GM23338 (cell line): ENCODE results near the gene CTNND2. TPM values are rescaled to one million over a fixed set of nuclear protein-coding genes. Genes with fewer than 3 reads are reported as not detected.

ENCODE experiments used
- ATAC-seq: fragments of 200-7000 bp; cut with Tn5 transposase; 3 replicates; pipeline ENCODE4 v1.9.1; 2020
- DNase-seq: peaks from one replicate; pipeline ENCODE4 v3.0.0-alpha.2; 2015; ENCODE audit warnings: low spot score
- H2AFZ ChIP-seq: fragments of 200-600 bp; sonication (generic); 2 replicates; pipeline ENCODE4 v1.8.0; 2016; ENCODE audit warnings: antibody characterized with exemption, mild to moderate bottlenecking, moderate library complexity
- H3F3A ChIP-seq: fragments of 200-600 bp; sonication (generic); replicated peaks from 2 replicates; pipeline ENCODE4 v1.8.0; 2017; ENCODE audit warnings: antibody characterized with exemption, mixed run types, low read depth
- H3K27ac ChIP-seq: fragments of 200-600 bp; sonication (generic); 2 replicates; pipeline ENCODE4 v1.6.1; 2016; ENCODE audit warnings: low read depth
- H3K27me3 ChIP-seq: fragments of 200-600 bp; sonication (generic); 2 replicates; pipeline ENCODE4 v1.8.0; 2016; ENCODE audit warnings: mild to moderate bottlenecking, mixed run types, moderate library complexity; ENCODE audit not compliant: insufficient read depth
- H3K36me3 ChIP-seq: fragments of 200-600 bp; sonication (generic); 2 replicates; pipeline ENCODE4 v1.8.0; 2016; ENCODE audit warnings: mild to moderate bottlenecking; ENCODE audit not compliant: insufficient read depth
- H3K4me1 ChIP-seq: fragments of 200-600 bp; sonication (generic); 2 replicates; pipeline ENCODE4 v1.8.0; 2016; ENCODE audit warnings: mild to moderate bottlenecking, moderate library complexity; ENCODE audit not compliant: insufficient read depth
- H3K4me2 ChIP-seq: fragments of 200-600 bp; sonication (generic); 2 replicates; pipeline ENCODE4 v1.7.1; 2017; ENCODE audit warnings: mixed run types
- H3K4me3 ChIP-seq: fragments of 200-600 bp; sonication (generic); 2 replicates; pipeline ENCODE4 v1.6.1; 2016; ENCODE audit warnings: mixed run types
- H3K79me2 ChIP-seq: fragments of 200-600 bp; sonication (generic); replicated peaks from 2 replicates; pipeline ENCODE4 v1.8.0; 2017; ENCODE audit warnings: mild to moderate bottlenecking; ENCODE audit not compliant: insufficient read depth
- H3K9me2 ChIP-seq: fragments of 200-600 bp; sonication (generic); 2 replicates; pipeline ENCODE4 v1.8.0; 2017; ENCODE audit not compliant: insufficient read depth
- H4K20me1 ChIP-seq: fragments of 200-600 bp; sonication (generic); replicated peaks from 2 replicates; pipeline ENCODE4 v1.8.0; 2017; ENCODE audit warnings: mild to moderate bottlenecking; ENCODE audit not compliant: insufficient read depth
- H3K27ac Mint-ChIP-seq: 2 replicates; pipeline ENCODE4 v1.8.0; 2020; ENCODE audit warnings: inconsistent platforms, mild to moderate bottlenecking, moderate library complexity, mixed read lengths
- H3K27me3 Mint-ChIP-seq: 3 replicates; pipeline ENCODE4 v1.8.0; 2022; ENCODE audit warnings: low read depth, mild to moderate bottlenecking, moderate library complexity, mixed read lengths, inconsistent platforms; ENCODE audit not compliant: insufficient read depth, poor library complexity
- H3K36me3 Mint-ChIP-seq: 3 replicates; pipeline ENCODE4 v1.8.0; 2021; ENCODE audit warnings: low read depth, mild to moderate bottlenecking, inconsistent platforms, moderate library complexity, mixed read lengths
- H3K4me1 Mint-ChIP-seq: 3 replicates; pipeline ENCODE4 v1.8.0; 2020; ENCODE audit warnings: mild to moderate bottlenecking, inconsistent platforms, mixed read lengths
- H3K4me3 Mint-ChIP-seq: 3 replicates; pipeline ENCODE4 v1.8.0; 2021; ENCODE audit warnings: moderate library complexity, mild to moderate bottlenecking, inconsistent platforms, mixed read lengths
- H3K9me3 Mint-ChIP-seq: 3 replicates; pipeline ENCODE4 v1.8.0; 2020; ENCODE audit warnings: moderate library complexity, mild to moderate bottlenecking, inconsistent platforms, mixed read lengths
- CREB1 ChIP-seq: fragments of 250-450 bp; sonication (Bioruptor Pico); IDR thresholded peaks from 2 replicates; pipeline ENCODE4 v1.5.0; 2020; ENCODE audit warnings: low read depth, mild to moderate bottlenecking, moderate library complexity
- ETS1 ChIP-seq: IDR thresholded peaks from 2 replicates; pipeline ENCODE4 v1.6.1; 2016; ENCODE audit warnings: antibody characterized with exemption
- EZH2 ChIP-seq: fragments of 200-600 bp; sonication (generic); IDR thresholded peaks from one replicate; pipeline ENCODE4 v1.8.0; 2017; ENCODE audit warnings: antibody characterized with exemption, mild to moderate bottlenecking, low read depth; ENCODE audit not compliant: unreplicated experiment
- EZH2phosphoT487 ChIP-seq: fragments of 200-600 bp; sonication (generic); IDR thresholded peaks from one replicate; pipeline ENCODE4 v1.8.1; 2018; ENCODE audit warnings: antibody characterized with exemption; ENCODE audit not compliant: unreplicated experiment
- JUNB ChIP-seq: IDR thresholded peaks from one replicate; pipeline ENCODE4 v1.6.1; 2016; ENCODE audit warnings: antibody characterized with exemption; ENCODE audit not compliant: unreplicated experiment
- POLR2AphosphoS5 ChIP-seq: IDR thresholded peaks from 2 replicates; pipeline ENCODE4 v1.6.1; 2016; ENCODE audit warnings: antibody characterized with exemption, low read depth
- STAT1 ChIP-seq: IDR thresholded peaks from one replicate; pipeline ENCODE4 v1.6.1; 2016; ENCODE audit warnings: antibody characterized with exemption; ENCODE audit not compliant: unreplicated experiment
- ZNF114 ChIP-seq: fragments of 250-450 bp; sonication (Bioruptor Pico); IDR thresholded peaks from 2 replicates; pipeline ENCODE4 v1.5.0; 2020; ENCODE audit warnings: mild to moderate bottlenecking, moderate library complexity
- ZNF331 ChIP-seq: fragments of 250-450 bp; sonication (Bioruptor Pico); IDR thresholded peaks from 2 replicates; pipeline ENCODE4 v1.5.0; 2020; ENCODE audit warnings: low read depth, mild to moderate bottlenecking, moderate library complexity
- polyA plus RNA-seq: library from polyadenylated mRNA; unstranded; fragments of >200 nt; fragmentation: Nextera tagmentation; extraction: Ambion mirVana; gene quantifications from 2 replicates; pipeline ENCODE4 v1.2.1, GENCODE V29; 2016
- total RNA-seq: library from RNA; depleted of rRNA; stranded (reverse); fragments of >200 nt; shearing (Covaris generic); gene quantifications from 2 replicates; pipeline ENCODE4 v1.2.3, GENCODE V29; 2014
- TF ChIP-seq, protein P1 (sequence below), 2 experiments: fragments of 200-600 bp in 1 of 2; sonication (generic) in 1 of 2; conservative IDR thresholded peaks; 2 replicates each; pipeline versions ENCODE4 v1.5.1 to v1.6.1; 2016 to 2017; ENCODE audit warnings: antibody characterized with exemption in 2 of 2, low read depth in 2 of 2, mild to moderate bottlenecking in 2 of 2, moderate library complexity in 1 of 2
- TF ChIP-seq, protein P2 (sequence below): IDR thresholded peaks from one replicate; pipeline ENCODE4 v1.6.1; 2018; ENCODE audit warnings: antibody characterized with exemption; ENCODE audit not compliant: unreplicated experiment

CTNND2 gene
- total and polyA plus RNA-seq, 2 experiments from 2014 or later, result 5.1 to 7.0 TPM

- TF ChIP-seq, protein P1, sequence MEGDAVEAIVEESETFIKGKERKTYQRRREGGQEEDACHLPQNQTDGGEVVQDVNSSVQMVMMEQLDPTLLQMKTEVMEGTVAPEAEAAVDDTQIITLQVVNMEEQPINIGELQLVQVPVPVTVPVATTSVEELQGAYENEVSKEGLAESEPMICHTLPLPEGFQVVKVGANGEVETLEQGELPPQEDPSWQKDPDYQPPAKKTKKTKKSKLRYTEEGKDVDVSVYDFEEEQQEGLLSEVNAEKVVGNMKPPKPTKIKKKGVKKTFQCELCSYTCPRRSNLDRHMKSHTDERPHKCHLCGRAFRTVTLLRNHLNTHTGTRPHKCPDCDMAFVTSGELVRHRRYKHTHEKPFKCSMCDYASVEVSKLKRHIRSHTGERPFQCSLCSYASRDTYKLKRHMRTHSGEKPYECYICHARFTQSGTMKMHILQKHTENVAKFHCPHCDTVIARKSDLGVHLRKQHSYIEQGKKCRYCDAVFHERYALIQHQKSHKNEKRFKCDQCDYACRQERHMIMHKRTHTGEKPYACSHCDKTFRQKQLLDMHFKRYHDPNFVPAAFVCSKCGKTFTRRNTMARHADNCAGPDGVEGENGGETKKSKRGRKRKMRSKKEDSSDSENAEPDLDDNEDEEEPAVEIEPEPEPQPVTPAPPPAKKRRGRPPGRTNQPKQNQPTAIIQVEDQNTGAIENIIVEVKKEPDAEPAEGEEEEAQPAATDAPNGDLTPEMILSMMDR (conservative IDR thresholded peaks at IDR 0.05; ENCODE audit: low read depth in 2 of 2), result no peak
- TF ChIP-seq, protein P2, sequence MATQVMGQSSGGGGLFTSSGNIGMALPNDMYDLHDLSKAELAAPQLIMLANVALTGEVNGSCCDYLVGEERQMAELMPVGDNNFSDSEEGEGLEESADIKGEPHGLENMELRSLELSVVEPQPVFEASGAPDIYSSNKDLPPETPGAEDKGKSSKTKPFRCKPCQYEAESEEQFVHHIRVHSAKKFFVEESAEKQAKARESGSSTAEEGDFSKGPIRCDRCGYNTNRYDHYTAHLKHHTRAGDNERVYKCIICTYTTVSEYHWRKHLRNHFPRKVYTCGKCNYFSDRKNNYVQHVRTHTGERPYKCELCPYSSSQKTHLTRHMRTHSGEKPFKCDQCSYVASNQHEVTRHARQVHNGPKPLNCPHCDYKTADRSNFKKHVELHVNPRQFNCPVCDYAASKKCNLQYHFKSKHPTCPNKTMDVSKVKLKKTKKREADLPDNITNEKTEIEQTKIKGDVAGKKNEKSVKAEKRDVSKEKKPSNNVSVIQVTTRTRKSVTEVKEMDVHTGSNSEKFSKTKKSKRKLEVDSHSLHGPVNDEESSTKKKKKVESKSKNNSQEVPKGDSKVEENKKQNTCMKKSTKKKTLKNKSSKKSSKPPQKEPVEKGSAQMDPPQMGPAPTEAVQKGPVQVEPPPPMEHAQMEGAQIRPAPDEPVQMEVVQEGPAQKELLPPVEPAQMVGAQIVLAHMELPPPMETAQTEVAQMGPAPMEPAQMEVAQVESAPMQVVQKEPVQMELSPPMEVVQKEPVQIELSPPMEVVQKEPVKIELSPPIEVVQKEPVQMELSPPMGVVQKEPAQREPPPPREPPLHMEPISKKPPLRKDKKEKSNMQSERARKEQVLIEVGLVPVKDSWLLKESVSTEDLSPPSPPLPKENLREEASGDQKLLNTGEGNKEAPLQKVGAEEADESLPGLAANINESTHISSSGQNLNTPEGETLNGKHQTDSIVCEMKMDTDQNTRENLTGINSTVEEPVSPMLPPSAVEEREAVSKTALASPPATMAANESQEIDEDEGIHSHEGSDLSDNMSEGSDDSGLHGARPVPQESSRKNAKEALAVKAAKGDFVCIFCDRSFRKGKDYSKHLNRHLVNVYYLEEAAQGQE, result no peak
- TF ChIP-seq CREB1 (CRISPR knock-in tag) (no peak), EZH2 (no peak), ETS1 (no peak), JUNB (no peak)
These were observed 930.9 kb downstream of the CTNND2 start (continued) for GRCh38 chr5:10973316-10973715.

- Histone ChIP-seq H3K27ac (no peak overlapping the region), H3K79me2 (no peaks in the 10 kb centered on the region), H3K4me1 (no peaks in the 10 kb centered on the region), H2AFZ (no peak overlapping the region), H3K4me3 (no peak overlapping the region), H3K4me2 (no peak overlapping the region), H3K9me2 (peaks cover 5% of the 10 kb centered on the region; the same call in 1 of the 2 replicates), H3F3A (no peaks in the 10 kb centered on the region), H3K27me3 (no peaks in the 10 kb centered on the region), H3K36me3 (no peaks in the 10 kb centered on the region), H4K20me1 (no peaks in the 10 kb centered on the region)
- no peak overlapping the region for H3K4me3 Mint-ChIP-seq
- peaks cover 1% of the 10 kb centered on the region for H3K27me3 Mint-ChIP-seq
- no peaks in the 10 kb centered on the region for H3K36me3 Mint-ChIP-seq
- no peaks in the 10 kb centered on the region; the same call in 2 of the 3 replicates for H3K9me3 Mint-ChIP-seq
- H3K4me1 Mint-ChIP-seq, result peaks cover 8% of the 10 kb centered on the region; the same call in 2 of the 3 replicates
- DNase-seq, result no peak
- ATAC-seq, result no peak
- no peak overlapping the region for H3K27ac Mint-ChIP-seq
- TF ChIP-seq EZH2phosphoT487, result no peak
- no peak for TF ChIP-seq POLR2AphosphoS5
- TF ChIP-seq CREB1 (CRISPR knock-in tag), result no peak
- TF ChIP-seq STAT1, result no peak
- no peak for TF ChIP-seq ZNF114 (CRISPR knock-in tag)
- TF ChIP-seq, protein P1 (conservative IDR thresholded peaks at IDR 0.05; ENCODE audit: low read depth in 2 of 2), result no peak
- TF ChIP-seq ZNF331, result no peak
- TF ChIP-seq, protein P2, result no peak
These were observed 934.5 kb downstream of the CTNND2 start for GRCh38 chr5:10969684-10970180.
